HCT116 (cell line): ENCODE measurements around the gene ITGAE. TPM values are rescaled to one million over a fixed set of nuclear protein-coding genes. Genes with fewer than 3 reads are reported as not detected.

ENCODE experiments used
- ATAC-seq: fragments of 200-7000 bp; cut with Tn5 transposase; 2 replicates; pipeline ENCODE4 v1.9.1; 2020; ENCODE audit warnings: mild to moderate bottlenecking, moderate library complexity
- BruUV-seq: library from RNA; stranded (reverse); fragments of 400-500 nt; replicated peaks from 2 replicates; lab custom pipeline; 2021; lab: Mats Ljungman, UMichigan
- CTCF ChIA-PET: fragments of 300-600 bp; sonication (Branson Sonifier 250); formaldehyde crosslinking; loops from one replicate; lab custom pipeline; 2021; ENCODE audit warnings: antibody characterized with exemption; lab: Charles Lee
- POLR2A ChIA-PET: fragments of 300-600, 350-600 bp; sonication (Branson Sonifier 250); formaldehyde crosslinking; loops from one replicate; lab custom pipeline; 2021; ENCODE audit warnings: antibody characterized with exemption; lab: Charles Lee
- RAD21 ChIA-PET, 2 experiments: fragments of 300-600 bp; sonication (Branson Sonifier 250); formaldehyde crosslinking; loops; one replicate each; lab custom pipeline; 2023; ENCODE audit warnings: low total read pairs in 2 of 2; ENCODE audit not compliant: uncharacterized antibody in 2 of 2, unreplicated experiment in 2 of 2, low non-redundant PET in 1 of 2; lab: Charles Lee
- DNase-seq: peaks from one replicate; pipeline ENCODE4 v3.0.0-alpha.2; 2010; ENCODE audit warnings: low read depth, low spot score
- H2AFZ ChIP-seq: fragments of 200-600 bp; shearing (Covaris generic), sonication (generic); 2 replicates; pipeline ENCODE4 v1.6.1; 2017; ENCODE audit warnings: low read depth, mixed run types, mixed read lengths, antibody characterized with exemption, low read length; ENCODE audit not compliant: poor library complexity, severe bottlenecking
- H3K27ac ChIP-seq: 2 replicates; pipeline ENCODE4 v1.5.1; 2012; ENCODE audit warnings: low read depth, low read length
- H3K27me3 ChIP-seq: fragments of 200-600 bp; sonication (generic); 2 replicates; pipeline ENCODE4 v1.6.1; 2016; ENCODE audit warnings: mixed run types, low read length, mixed read lengths; ENCODE audit not compliant: insufficient read depth
- H3K36me3 ChIP-seq, 2 experiments: fragments of 200-500 bp in 1 of 2; fragments of 200-600 bp in 1 of 2; sonication (Bioruptor generic) in 1 of 2; sonication (generic) in 1 of 2; 2 replicates each; pipeline versions ENCODE4 v1.5.1 to v1.6.1; 2014 to 2016; ENCODE audit warnings: low read length in 2 of 2, inconsistent platforms in 1 of 2, mixed read lengths in 1 of 2, mixed run types in 1 of 2; ENCODE audit not compliant: insufficient read depth in 2 of 2, control insufficient read depth in 1 of 2
- H3K4me1 ChIP-seq, 2 experiments: fragments of 200-600 bp in 1 of 2; sonication (generic) in 1 of 2; 2 replicates each; pipeline versions ENCODE4 v1.5.1 to v1.6.1; 2012 to 2017; ENCODE audit warnings: low read length in 2 of 2, inconsistent platforms in 1 of 2, mild to moderate bottlenecking in 1 of 2, mixed read lengths in 1 of 2, mixed run types in 1 of 2, moderate library complexity in 1 of 2; ENCODE audit not compliant: insufficient read depth in 2 of 2, control insufficient read depth in 1 of 2
- H3K4me2 ChIP-seq: fragments of 200-600 bp; sonication (generic); 2 replicates; pipeline ENCODE4 v1.6.1; 2017; ENCODE audit warnings: mixed run types, low read length, mixed read lengths
- H3K4me3 ChIP-seq, 2 experiments: fragments of 200-600 bp in 1 of 2; sonication (generic) in 1 of 2; replicated peaks in 1 of 2; 2 replicates each; pipeline ENCODE4 v1.5.1; 2011 to 2016; ENCODE audit warnings: low read length in 2 of 2, control low read depth in 1 of 2, low read depth in 1 of 2, mild to moderate bottlenecking in 1 of 2, mixed read lengths in 1 of 2, mixed run types in 1 of 2
- H3K79me2 ChIP-seq: fragments of 200-600 bp; sonication (generic); 2 replicates; pipeline ENCODE4 v1.6.1; 2017; ENCODE audit warnings: mild to moderate bottlenecking, mixed run types, low read length, moderate library complexity, mixed read lengths; ENCODE audit not compliant: insufficient read depth
- H3K9ac ChIP-seq: fragments of 200-600 bp; sonication (generic); 2 replicates; pipeline ENCODE4 v1.6.1; 2016; ENCODE audit warnings: low read length, mixed read lengths
- H3K9me2 ChIP-seq: fragments of 200-600 bp; sonication (generic), shearing (Covaris generic); 2 replicates; pipeline ENCODE4 v1.6.1; 2017; ENCODE audit warnings: mixed run types, mild to moderate bottlenecking, moderate library complexity; ENCODE audit not compliant: insufficient read depth
- H3K9me3 ChIP-seq, 2 experiments: fragments of 200-500 bp in 1 of 2; fragments of 200-600 bp in 1 of 2; sonication (Bioruptor generic) in 1 of 2; sonication (generic) in 1 of 2; 2 replicates each; pipeline ENCODE4 v1.6.1; 2014 to 2017; ENCODE audit warnings: low read length in 2 of 2, mixed read lengths in 2 of 2, inconsistent platforms in 1 of 2, low read depth in 1 of 2, mild to moderate bottlenecking in 1 of 2, mixed run types in 1 of 2, moderate library complexity in 1 of 2; ENCODE audit not compliant: control insufficient read depth in 1 of 2, insufficient read depth in 1 of 2
- H4K20me1 ChIP-seq: fragments of 200-600 bp; sonication (generic), shearing (Covaris generic); 2 replicates; pipeline ENCODE4 v1.6.1; 2017; ENCODE audit warnings: mixed run types, mild to moderate bottlenecking, moderate library complexity; ENCODE audit not compliant: insufficient read depth
- CBX3 ChIP-seq: IDR thresholded peaks from 2 replicates; pipeline ENCODE4 v1.6.1; 2012; ENCODE audit warnings: low read depth
- EGR1 ChIP-seq: IDR thresholded peaks from 2 replicates; pipeline ENCODE4 v1.6.1; 2012; ENCODE audit warnings: low read depth
- ELF1 ChIP-seq: IDR thresholded peaks from 2 replicates; pipeline ENCODE4 v1.6.1; 2012; ENCODE audit warnings: low read depth, borderline replicate concordance
- EZH2 ChIP-seq: fragments of 200-600 bp; sonication (generic); IDR thresholded peaks from 2 replicates; pipeline ENCODE4 v1.6.1; 2017; ENCODE audit warnings: antibody characterized with exemption, mixed run types
- EZH2phosphoT487 ChIP-seq: fragments of 200-600 bp; IDR thresholded peaks from 2 replicates; pipeline ENCODE4 v1.6.1; 2018; ENCODE audit warnings: antibody characterized with exemption, borderline replicate concordance
- FOSL1 ChIP-seq: IDR thresholded peaks from 2 replicates; pipeline ENCODE4 v1.6.1; 2012; ENCODE audit warnings: low read depth
- JUND ChIP-seq: IDR thresholded peaks from 2 replicates; pipeline ENCODE4 v1.6.1; 2012
- POLR2AphosphoS5 ChIP-seq: IDR thresholded peaks from 2 replicates; pipeline ENCODE4 v1.6.1; 2011; ENCODE audit warnings: mild to moderate bottlenecking, low read depth, low read length, moderate library complexity
- SIN3A ChIP-seq: IDR thresholded peaks from 2 replicates; pipeline ENCODE4 v1.6.1; 2012; ENCODE audit warnings: low read depth
- SP1 ChIP-seq: IDR thresholded peaks from 2 replicates; pipeline ENCODE4 v1.6.1; 2012; ENCODE audit warnings: low read depth
- ZFX ChIP-seq: fragments of 450-650 bp; IDR thresholded peaks from 2 replicates; pipeline ENCODE4 v1.6.1; 2017
- ZNF274 ChIP-seq: fragments of 200-500 bp; sonication (Bioruptor generic); IDR thresholded peaks from 2 replicates; pipeline ENCODE4 v1.6.1; 2014; ENCODE audit warnings: mild to moderate bottlenecking, low read depth, low read length, inconsistent platforms
- intact Hi-C: fragments of 100-400 bp; cut with micrococcal nuclease; formaldehyde crosslinking; loops from 2 replicates; pipeline ENCODE4 v1.10.0; 2022
- total RNA-seq: library from RNA; stranded (reverse); gene quantifications from one replicate; pipeline ENCODE4 v1.2.1, GENCODE V29; 2021; ENCODE audit not compliant: unreplicated experiment
- TF ChIP-seq, protein P1 (sequence below): IDR thresholded peaks from 2 replicates; pipeline ENCODE4 v1.6.1; 2011; ENCODE audit warnings: mild to moderate bottlenecking, low read length, moderate library complexity; ENCODE audit not compliant: insufficient replicate concordance; ENCODE audit errors: extremely low read depth
- TF ChIP-seq, protein P2 (sequence below): IDR thresholded peaks from 2 replicates; pipeline ENCODE4 v1.6.1; 2012; ENCODE audit warnings: low read depth
- TF ChIP-seq, protein P3 (sequence below): IDR thresholded peaks from 2 replicates; pipeline ENCODE4 v1.6.1; 2012

Gene ITGAE
- total RNA-seq, 1 experiment from 2014 or later: 19.9 TPM

DNA sequence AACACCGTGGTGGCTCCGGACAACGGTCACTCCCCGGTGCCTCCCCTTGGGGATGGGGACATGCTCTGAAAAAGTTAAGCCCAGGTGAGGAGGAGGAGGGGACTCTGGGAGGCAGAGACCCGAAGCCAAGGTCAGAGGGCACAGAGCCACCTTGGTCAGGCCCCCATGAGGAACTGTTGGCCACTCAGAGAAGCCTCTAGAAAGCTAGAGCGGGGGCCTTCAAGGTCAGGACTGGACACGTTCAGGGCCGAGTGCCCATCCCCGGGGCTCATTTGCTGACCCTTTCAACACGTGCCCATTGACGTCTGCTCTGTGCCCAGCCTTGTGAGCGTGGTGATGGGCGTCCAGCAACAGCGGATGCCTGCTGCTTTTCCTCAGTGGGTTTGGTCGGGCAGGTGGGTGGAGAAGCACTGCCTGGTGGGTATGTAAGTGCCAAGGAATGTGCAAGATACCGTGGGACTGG, 39.0 kb downstream of the ITGAE start:
- ChIA-PET POLR2A (no interaction called here), CTCF (interaction anchor here (2.5 kb wide), 1 partner anchor 24 kb away, joined by 8 read pairs; no protein-coding TSS in a partner anchor), RAD21 (no interaction called here)
- ATAC-seq (no peak), DNase-seq (no peak)
- peaks cover 0 to 17% of the 10 kb centered on the region in 2 experiments; a peak in 2 of 4 replicates for H3K4me1 ChIP-seq
- H3K27ac ChIP-seq: no peak overlapping the region
- no TSS peak for BruUV-seq
- H4K20me1 ChIP-seq: no peaks in the 10 kb centered on the region
- intact Hi-C loops: no loop called here
- H3K4me2 ChIP-seq: no peak overlapping the region
- H3K9me3 ChIP-seq: no peaks in the 10 kb centered on the region
- H3K9me2 ChIP-seq: no peaks in the 10 kb centered on the region
- no peak overlapping the region for H3K4me3 ChIP-seq
- H3K9ac ChIP-seq: no peak overlapping the region
- no peaks in the 10 kb centered on the region for H3K79me2 ChIP-seq
- no peaks in the 10 kb centered on the region for H3K36me3 ChIP-seq
- no peak overlapping the region for H2AFZ ChIP-seq
- no peaks in the 10 kb centered on the region for H3K27me3 ChIP-seq
- TF ChIP-seq JUND (no peak), ELF1 (no peak), SIN3A (no peak), EZH2phosphoT487 (no peak), EGR1 (no peak), POLR2AphosphoS5 (no peak), EZH2 (no peak), ZFX (no peak), ZNF274 (no peak), SP1 (no peak), CBX3 (no peak), FOSL1 (no peak)
- TF ChIP-seq, protein P1, sequence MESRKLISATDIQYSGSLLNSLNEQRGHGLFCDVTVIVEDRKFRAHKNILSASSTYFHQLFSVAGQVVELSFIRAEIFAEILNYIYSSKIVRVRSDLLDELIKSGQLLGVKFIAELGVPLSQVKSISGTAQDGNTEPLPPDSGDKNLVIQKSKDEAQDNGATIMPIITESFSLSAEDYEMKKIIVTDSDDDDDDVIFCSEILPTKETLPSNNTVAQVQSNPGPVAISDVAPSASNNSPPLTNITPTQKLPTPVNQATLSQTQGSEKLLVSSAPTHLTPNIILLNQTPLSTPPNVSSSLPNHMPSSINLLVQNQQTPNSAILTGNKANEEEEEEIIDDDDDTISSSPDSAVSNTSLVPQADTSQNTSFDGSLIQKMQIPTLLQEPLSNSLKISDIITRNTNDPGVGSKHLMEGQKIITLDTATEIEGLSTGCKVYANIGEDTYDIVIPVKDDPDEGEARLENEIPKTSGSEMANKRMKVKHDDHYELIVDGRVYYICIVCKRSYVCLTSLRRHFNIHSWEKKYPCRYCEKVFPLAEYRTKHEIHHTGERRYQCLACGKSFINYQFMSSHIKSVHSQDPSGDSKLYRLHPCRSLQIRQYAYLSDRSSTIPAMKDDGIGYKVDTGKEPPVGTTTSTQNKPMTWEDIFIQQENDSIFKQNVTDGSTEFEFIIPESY: no peak
- TF ChIP-seq, protein P2, sequence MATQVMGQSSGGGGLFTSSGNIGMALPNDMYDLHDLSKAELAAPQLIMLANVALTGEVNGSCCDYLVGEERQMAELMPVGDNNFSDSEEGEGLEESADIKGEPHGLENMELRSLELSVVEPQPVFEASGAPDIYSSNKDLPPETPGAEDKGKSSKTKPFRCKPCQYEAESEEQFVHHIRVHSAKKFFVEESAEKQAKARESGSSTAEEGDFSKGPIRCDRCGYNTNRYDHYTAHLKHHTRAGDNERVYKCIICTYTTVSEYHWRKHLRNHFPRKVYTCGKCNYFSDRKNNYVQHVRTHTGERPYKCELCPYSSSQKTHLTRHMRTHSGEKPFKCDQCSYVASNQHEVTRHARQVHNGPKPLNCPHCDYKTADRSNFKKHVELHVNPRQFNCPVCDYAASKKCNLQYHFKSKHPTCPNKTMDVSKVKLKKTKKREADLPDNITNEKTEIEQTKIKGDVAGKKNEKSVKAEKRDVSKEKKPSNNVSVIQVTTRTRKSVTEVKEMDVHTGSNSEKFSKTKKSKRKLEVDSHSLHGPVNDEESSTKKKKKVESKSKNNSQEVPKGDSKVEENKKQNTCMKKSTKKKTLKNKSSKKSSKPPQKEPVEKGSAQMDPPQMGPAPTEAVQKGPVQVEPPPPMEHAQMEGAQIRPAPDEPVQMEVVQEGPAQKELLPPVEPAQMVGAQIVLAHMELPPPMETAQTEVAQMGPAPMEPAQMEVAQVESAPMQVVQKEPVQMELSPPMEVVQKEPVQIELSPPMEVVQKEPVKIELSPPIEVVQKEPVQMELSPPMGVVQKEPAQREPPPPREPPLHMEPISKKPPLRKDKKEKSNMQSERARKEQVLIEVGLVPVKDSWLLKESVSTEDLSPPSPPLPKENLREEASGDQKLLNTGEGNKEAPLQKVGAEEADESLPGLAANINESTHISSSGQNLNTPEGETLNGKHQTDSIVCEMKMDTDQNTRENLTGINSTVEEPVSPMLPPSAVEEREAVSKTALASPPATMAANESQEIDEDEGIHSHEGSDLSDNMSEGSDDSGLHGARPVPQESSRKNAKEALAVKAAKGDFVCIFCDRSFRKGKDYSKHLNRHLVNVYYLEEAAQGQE: no peak
- TF ChIP-seq, protein P3, sequence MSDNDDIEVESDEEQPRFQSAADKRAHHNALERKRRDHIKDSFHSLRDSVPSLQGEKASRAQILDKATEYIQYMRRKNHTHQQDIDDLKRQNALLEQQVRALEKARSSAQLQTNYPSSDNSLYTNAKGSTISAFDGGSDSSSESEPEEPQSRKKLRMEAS: no peak
